GM23248 (cell line): Measurements from ENCODE around the gene TMEM44.

Experiments used
- EZH2 ChIP-seq: fragments of 200-600 bp; sonication (generic); IDR thresholded peaks from 2 replicates; pipeline ENCODE4 v1.6.1; 2018; ENCODE audit warnings: antibody characterized with exemption, mild to moderate bottlenecking; ENCODE audit not compliant: insufficient read depth, poor library complexity, severe bottlenecking
- EZH2phosphoT487 ChIP-seq: fragments of 200-600 bp; sonication (generic); IDR thresholded peaks from 2 replicates; pipeline ENCODE4 v1.6.1; 2018; ENCODE audit warnings: antibody characterized with exemption, moderate library complexity, mild to moderate bottlenecking, low read depth; ENCODE audit not compliant: insufficient read depth

GRCh38 chr3:194584320-194584776 is 48.9 kb downstream of the TMEM44 start:
- TF ChIP-seq EZH2phosphoT487 (no peak), EZH2 (no peak)
